Skeletal muscle satellite cell (primary cell): ENCODE data around the gene SH2D7.
A peak's percentile ranks its signal among the peaks of the same experiment; 100 is the strongest.

Experiments used
- H3K27me3 ChIP-seq: 2 replicates; pipeline ENCODE4 v1.7.0; 2013; ENCODE audit warnings: low read length; ENCODE audit not compliant: control insufficient read depth, insufficient read depth
- H3K36me3 ChIP-seq: 2 replicates; pipeline ENCODE4 v1.7.0; 2013; ENCODE audit warnings: mild to moderate bottlenecking, control low read depth, low read length; ENCODE audit not compliant: insufficient read depth
- H3K4me1 ChIP-seq: 2 replicates; pipeline ENCODE4 v1.7.0; 2013; ENCODE audit warnings: low read length; ENCODE audit not compliant: control insufficient read depth, insufficient read depth
- H3K4me2 ChIP-seq: 2 replicates; pipeline ENCODE4 v1.7.0; 2013; ENCODE audit warnings: mild to moderate bottlenecking, low read length
- H3K4me3 ChIP-seq: 2 replicates; pipeline ENCODE4 v1.7.0; 2013; ENCODE audit warnings: low read length
- H3K9ac ChIP-seq: 2 replicates; pipeline ENCODE4 v1.7.0; 2013; ENCODE audit warnings: mild to moderate bottlenecking, low read depth, low read length, moderate library complexity
- H3K9me3 ChIP-seq: replicated peaks from 2 replicates; pipeline ENCODE4 v1.7.0; 2013; ENCODE audit warnings: mild to moderate bottlenecking, control low read depth, low read length

Gene SH2D7

GRCh38 chr15:78052001-78052401 is 40.4 kb upstream of the SH2D7 start:
- H3K4me1 ChIP-seq: peaks cover 75% of the 10 kb centered on the region
- H3K36me3 ChIP-seq: peaks cover 18% of the 10 kb centered on the region
- no peaks in the 10 kb centered on the region for H3K27me3 ChIP-seq
- H3K4me2 ChIP-seq: peak overlapping the region; percentile 23
- H3K9ac ChIP-seq: peak overlapping the region; percentile 14
- no peak overlapping the region for H3K4me3 ChIP-seq
- no peaks in the 10 kb centered on the region for H3K9me3 ChIP-seq

GRCh38 chr15:78052545-78052944 is 39.8 kb upstream of the SH2D7 start:
- no peaks in the 10 kb centered on the region for H3K27me3 ChIP-seq
- H3K9ac ChIP-seq: peak overlapping the region; percentile 14
- H3K4me1 ChIP-seq: peaks cover 79% of the 10 kb centered on the region
- H3K4me3 ChIP-seq: no peak overlapping the region
- H3K4me2 ChIP-seq: no peak overlapping the region
- H3K9me3 ChIP-seq: no peaks in the 10 kb centered on the region
- peaks cover 18% of the 10 kb centered on the region for H3K36me3 ChIP-seq

DNA sequence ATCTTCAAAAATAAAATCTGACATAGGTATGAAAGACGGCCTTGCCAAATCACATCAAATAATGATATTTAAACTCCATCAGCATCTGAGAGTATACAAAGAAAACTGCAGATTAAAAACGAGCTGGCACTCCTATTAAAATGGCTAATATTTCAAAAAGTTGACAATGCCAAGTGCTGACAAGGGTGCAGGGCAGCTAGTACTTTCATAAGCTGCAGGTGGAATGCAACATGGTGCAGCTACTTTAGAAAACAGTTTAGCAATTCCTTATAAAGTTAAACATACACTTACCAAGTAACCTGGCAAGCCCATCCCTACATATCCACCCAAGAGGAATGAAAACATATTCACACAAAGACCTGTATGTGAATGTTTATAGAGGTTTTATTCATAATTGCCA is 37.8 kb upstream of the SH2D7 start:
- H3K9me3 ChIP-seq: no peaks in the 10 kb centered on the region
- H3K9ac ChIP-seq: no peak overlapping the region
- no peak overlapping the region for H3K4me3 ChIP-seq
- H3K27me3 ChIP-seq: no peaks in the 10 kb centered on the region
- no peak overlapping the region for H3K4me2 ChIP-seq
- H3K4me1 ChIP-seq: peaks cover 80% of the 10 kb centered on the region
- H3K36me3 ChIP-seq: peaks cover 18% of the 10 kb centered on the region

GRCh38 chr15:78054966-78055365 is 37.4 kb upstream of the SH2D7 start:
- H3K9me3 ChIP-seq: no peaks in the 10 kb centered on the region
- no peak overlapping the region for H3K9ac ChIP-seq
- peaks cover 18% of the 10 kb centered on the region for H3K36me3 ChIP-seq
- no peaks in the 10 kb centered on the region for H3K27me3 ChIP-seq
- no peak overlapping the region for H3K4me2 ChIP-seq
- H3K4me1 ChIP-seq: peaks cover 80% of the 10 kb centered on the region
- no peak overlapping the region for H3K4me3 ChIP-seq

GRCh38 chr15:78055919-78056713 is 36.2 kb upstream of the SH2D7 start:
- peak overlapping the region; percentile 48 for H3K4me3 ChIP-seq
- peak overlapping the region; percentile 67 for H3K4me2 ChIP-seq
- H3K27me3 ChIP-seq: no peaks in the 10 kb centered on the region
- peaks cover 71% of the 10 kb centered on the region for H3K4me1 ChIP-seq
- H3K36me3 ChIP-seq: peaks cover 18% of the 10 kb centered on the region
- no peaks in the 10 kb centered on the region for H3K9me3 ChIP-seq
- peak overlapping the region; percentile 64 for H3K9ac ChIP-seq

DNA sequence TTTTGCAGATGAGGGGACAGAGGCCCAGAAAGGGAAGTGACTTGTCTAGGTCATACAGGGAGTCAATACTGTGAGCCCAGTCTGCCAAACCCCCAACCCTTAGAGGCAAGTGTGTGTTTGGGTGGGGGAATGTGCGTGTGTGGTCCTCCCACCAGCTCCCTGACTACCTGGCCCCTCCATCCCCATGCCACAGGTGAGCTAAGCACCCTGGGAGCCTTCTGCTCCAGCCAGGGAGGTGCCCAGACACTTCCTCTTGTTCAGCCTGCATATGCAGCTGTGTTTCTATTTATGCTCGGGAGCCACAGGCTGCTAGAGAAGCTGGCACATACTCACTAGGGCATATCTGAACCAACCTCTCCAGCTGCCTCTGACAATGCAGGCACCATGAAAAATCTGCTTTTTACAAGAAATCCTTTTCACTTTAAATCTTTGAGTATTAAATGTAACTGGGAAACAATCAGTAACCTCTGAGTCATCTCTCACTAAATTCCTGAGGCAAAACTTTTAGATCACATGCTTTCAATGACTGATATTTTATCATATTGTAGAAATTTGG is 35.6 kb upstream of the SH2D7 start:
- no peaks in the 10 kb centered on the region for H3K27me3 ChIP-seq
- H3K4me3 ChIP-seq: peak overlapping the region; percentile 48
- H3K9ac ChIP-seq: peak overlapping the region; percentile 64
- H3K4me1 ChIP-seq: peaks cover 69% of the 10 kb centered on the region
- H3K36me3 ChIP-seq: peaks cover 18% of the 10 kb centered on the region
- H3K4me2 ChIP-seq: peak overlapping the region; percentile 67
- no peaks in the 10 kb centered on the region for H3K9me3 ChIP-seq

DNA sequence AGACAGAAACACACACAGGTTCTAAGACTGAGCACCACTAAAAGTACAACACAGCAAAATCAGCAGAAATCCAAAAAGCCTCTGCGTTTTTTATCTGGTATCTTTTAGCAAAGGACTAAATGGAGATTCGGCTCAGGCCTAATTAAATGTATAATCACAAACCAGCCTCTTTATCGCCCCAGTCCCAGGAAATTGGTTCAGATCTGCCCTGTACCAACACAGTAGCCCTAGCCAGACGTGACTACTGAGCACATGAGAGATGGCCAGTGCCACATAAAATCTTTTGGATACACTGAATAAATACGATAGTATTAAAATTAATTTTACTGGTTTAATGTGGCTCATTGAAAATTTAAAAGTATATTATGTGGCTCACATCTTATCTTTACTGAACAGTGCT is 34.6 kb upstream of the SH2D7 start:
- Histone ChIP-seq H3K9me3 (no peaks in the 10 kb centered on the region), H3K4me1 (peaks cover 66% of the 10 kb centered on the region)

GRCh38 chr15:78058401-78058935 is 33.9 kb upstream of the SH2D7 start:
- no peak overlapping the region for H3K9ac ChIP-seq
- peaks cover 2% of the 10 kb centered on the region for H3K36me3 ChIP-seq
- H3K4me2 ChIP-seq: peak overlapping the region; percentile 15
- H3K27me3 ChIP-seq: no peaks in the 10 kb centered on the region
- H3K4me3 ChIP-seq: no peak overlapping the region
- peaks cover 67% of the 10 kb centered on the region for H3K4me1 ChIP-seq
- no peaks in the 10 kb centered on the region for H3K9me3 ChIP-seq

More for the DNA sequence above, 34.6 kb upstream of the SH2D7 start:
- no peak overlapping the region for H3K4me3 ChIP-seq
- H3K9ac ChIP-seq: peak overlapping the region; percentile 64
- no peaks in the 10 kb centered on the region for H3K27me3 ChIP-seq
- H3K4me2 ChIP-seq: no peak overlapping the region
- H3K36me3 ChIP-seq: peaks cover 8% of the 10 kb centered on the region

GRCh38 chr15:78059110-78059839 is 33.1 kb upstream of the SH2D7 start:
- no peaks in the 10 kb centered on the region for H3K36me3 ChIP-seq

DNA sequence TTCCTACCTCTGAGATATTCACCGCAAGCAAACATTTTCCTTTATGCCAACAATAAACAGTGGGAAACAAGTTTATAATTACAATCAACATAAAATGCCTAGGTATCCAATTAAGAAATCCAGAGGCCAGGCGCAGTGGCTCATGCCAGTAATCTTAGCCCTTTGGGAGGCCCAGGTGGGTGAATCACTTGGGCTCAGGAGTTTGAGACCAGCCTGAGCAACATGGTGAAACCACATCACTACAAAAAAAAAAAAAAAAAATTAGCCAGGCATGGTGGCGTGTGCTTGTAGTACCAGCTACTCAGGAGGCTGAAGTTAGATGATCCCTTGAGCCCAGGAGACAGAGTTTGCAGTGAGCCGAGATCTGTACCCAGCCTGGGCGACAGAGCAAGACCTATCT is 32.1 kb upstream of the SH2D7 start:
- Histone ChIP-seq H3K36me3 (no peaks in the 10 kb centered on the region), H3K4me1 (peaks cover 76% of the 10 kb centered on the region), H3K4me2 (no peak overlapping the region), H3K9me3 (no peaks in the 10 kb centered on the region), H3K4me3 (no peak overlapping the region), H3K27me3 (no peaks in the 10 kb centered on the region), H3K9ac (no peak overlapping the region)

More at GRCh38 chr15:78059110-78059839, 33.1 kb upstream of the SH2D7 start:
- no peaks in the 10 kb centered on the region for H3K27me3 ChIP-seq
- H3K4me1 ChIP-seq: peaks cover 75% of the 10 kb centered on the region
- peak overlapping the region; percentile 15 for H3K4me2 ChIP-seq
- no peak overlapping the region for H3K9ac ChIP-seq
- H3K4me3 ChIP-seq: no peak overlapping the region
- H3K9me3 ChIP-seq: no peaks in the 10 kb centered on the region

- Histone ChIP-seq H3K4me1 (peaks cover 76% of the 10 kb centered on the region), H3K9me3 (no peaks in the 10 kb centered on the region), H3K36me3 (no peaks in the 10 kb centered on the region), H3K4me3 (peak overlapping the region; percentile 65), H3K4me2 (peak overlapping the region; percentile 70), H3K27me3 (no peaks in the 10 kb centered on the region), H3K9ac (peak overlapping the region; percentile 37)
Measured at GRCh38 chr15:78061963-78062427, 30.4 kb upstream of the SH2D7 start.
